GM21825 (cell line): ENCODE measurements around the gene TGFBR2.

ENCODE experiments used
- ATAC-seq: cut with Tn5 transposase; IDR thresholded peaks from one replicate; pipeline ENCODE4 v1.9.1; 2021; ENCODE audit warnings: mild to moderate bottlenecking, moderate library complexity; ENCODE audit not compliant: unreplicated experiment

Gene TGFBR2

GRCh38 chr3:30671527-30672286 lies 65.3 kb downstream of the TGFBR2 start:
- ATAC-seq, result no peak

DNA sequence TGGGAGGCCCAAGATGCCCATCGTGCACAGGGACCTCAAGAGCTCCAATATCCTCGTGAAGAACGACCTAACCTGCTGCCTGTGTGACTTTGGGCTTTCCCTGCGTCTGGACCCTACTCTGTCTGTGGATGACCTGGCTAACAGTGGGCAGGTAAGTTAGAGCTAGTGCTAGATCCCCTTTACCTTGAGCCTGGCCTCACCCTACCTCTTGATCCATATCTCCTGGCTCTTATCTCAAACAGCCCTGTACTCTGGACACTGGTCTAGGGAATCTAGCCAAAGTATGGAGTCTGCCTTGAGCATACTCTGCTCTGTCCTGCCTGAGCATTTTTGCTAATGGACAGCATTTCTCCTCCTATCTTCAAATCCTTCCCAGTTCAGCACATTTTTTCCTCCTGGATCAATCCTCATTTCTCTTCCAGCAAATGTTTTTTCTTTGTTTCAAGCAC lies 65.9 kb downstream of the TGFBR2 start:
- ATAC-seq, result no peak

DNA sequence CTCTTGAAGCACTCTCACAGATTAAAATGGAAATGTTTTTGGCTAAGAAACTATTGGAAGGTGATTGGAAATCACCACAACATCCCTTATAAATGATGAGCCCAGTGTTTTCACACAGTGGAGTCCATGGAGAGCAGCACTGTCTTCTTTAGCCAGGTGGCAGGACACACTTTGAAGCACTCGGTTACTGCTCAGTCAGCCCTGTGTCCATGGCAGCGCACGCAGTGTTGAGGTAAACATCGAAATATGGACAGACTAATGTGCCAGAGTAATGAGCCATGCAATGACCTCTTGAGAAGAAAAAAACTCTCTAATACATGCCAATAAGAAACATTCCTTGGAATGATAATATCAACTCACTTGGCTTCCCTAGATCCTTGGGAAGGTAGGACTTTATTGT lies 66.6 kb downstream of the TGFBR2 start:
- ATAC-seq, result no peak

DNA sequence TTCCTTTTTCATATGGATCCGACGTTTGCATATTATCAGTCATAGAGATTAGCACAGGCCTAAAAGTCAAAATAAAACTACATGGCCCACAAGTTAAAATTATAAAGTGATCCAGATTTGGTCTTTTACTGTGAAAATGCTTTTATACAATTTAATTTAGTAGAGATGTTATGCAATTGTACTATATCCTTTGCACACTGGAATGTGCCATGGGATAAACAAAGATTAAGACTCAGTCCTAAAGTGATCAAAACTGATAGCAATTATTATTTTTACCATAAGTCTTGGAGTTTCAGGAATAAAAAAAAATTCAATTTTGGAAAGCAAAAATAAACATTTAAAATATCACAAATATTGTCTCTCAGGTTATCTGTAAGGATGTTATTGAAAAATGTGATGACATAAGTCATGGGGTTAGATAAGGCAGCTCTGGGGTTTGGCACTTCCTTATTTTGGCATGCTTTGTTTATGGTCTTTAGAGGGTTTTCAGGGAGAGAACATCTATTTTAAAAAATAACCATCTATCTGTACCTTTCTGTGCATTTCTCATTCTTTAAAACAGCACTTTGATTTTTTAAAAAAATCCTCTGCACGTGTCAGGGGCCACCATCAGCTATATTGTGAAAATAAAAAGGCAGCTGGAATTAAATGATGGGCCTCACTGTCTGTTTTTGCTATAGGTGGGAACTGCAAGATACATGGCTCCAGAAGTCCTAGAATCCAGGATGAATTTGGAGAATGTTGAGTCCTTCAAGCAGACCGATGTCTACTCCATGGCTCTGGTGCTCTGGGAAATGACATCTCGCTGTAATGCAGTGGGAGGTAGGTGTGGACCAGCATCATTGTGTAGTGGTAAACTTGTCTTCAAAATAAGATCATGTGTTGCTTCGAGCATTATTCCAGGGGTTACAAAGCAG lies 67.3 kb downstream of the TGFBR2 start:
- ATAC-seq, result no peak

DNA sequence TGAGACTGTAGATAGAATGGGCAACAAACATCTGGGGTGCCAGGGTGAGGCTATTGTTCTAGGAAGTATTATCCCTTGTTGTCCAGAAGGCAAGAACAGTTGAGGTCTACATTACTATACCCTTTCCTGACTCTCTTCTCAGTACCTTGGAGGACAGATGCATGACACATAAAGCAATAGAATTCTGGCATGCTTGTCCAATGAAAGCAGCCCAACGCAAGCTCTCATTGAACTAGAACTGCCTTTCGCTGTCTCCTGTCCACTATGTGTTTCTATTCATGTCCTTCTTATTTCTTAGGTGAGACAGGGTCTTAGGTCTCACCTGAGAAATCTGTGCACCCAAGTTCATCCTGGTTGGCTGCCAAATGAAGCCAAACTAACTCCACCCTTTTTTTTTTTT lies 68.6 kb downstream of the TGFBR2 start:
- no peak for ATAC-seq

DNA sequence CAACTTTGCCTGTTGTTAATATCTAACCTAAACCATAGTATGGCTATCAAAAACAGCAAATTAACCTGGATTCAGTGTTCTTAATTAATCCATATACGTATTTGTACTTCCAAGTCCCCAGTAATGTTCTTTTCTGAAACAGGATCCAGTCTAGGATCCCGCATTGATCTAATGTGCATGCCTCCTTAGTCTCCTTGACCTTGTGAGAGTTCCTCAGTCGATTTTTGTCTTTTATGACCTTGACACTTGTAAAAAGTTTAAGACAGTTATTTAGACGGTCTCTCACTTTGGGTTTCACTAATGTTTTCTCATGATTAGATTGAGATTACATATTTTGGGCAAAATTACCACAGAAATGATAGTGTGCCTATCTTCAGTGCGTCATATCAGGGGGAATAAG lies 69.4 kb downstream of the TGFBR2 start:
- ATAC-seq, result no peak

DNA sequence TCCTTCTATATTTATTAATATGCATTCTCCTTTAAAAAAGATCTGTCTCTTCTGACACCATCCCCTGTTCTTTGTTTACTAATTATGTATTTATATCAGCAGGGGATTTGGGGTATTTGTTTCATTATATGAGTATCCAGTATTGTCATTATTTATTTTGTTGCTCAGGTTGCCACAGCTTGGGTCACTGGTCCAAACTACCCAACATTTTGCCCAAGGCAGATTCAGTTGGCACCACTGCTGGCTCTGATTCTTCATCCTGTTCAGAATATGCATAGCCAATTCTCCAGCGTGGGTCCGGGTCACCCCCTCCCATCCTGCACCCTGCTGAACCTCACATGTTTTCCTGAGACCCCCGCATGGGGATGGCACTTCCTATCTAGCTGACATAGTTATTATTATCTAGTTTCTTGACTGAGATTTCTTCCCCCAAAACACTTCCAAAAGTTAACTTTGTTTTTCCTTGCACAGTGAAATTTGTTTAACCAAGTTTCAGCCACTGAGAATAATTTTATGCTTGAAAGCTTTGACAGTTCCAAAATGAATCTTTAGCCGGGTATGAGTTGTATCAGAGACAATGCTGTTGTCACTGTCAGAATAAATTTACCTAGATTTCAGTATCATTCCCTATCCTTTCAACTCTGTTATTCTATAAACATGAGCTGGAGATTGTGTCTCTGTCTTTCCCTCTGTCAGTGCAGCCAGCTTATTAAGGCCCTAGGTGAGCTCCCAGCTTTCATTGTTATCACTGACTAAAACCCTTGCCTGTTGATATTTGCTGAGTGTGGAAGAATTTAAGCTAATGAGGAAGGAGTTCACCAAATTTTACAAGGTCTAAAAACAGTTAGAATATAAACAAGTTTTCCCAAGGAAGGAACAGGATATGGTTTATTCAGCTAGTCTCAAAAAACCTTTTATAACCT lies 70.3 kb downstream of the TGFBR2 start:
- ATAC-seq, result no peak

DNA sequence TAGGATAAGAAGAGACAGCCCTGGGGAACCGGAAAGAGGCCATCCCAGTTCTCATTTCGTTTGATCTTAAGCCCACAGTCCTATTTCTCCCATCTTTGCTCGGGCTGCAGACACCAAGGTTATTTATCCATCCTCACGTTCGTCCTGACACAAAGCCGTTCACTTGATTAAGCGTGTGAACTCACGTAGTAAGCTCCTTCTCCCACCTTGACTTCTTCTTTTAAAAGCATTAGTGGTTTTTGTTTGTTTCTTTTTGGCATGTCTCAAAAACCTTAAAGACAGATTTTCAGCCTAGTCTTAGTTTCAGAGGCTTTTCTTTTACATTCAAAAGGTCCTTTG lies 70.9 kb downstream of the TGFBR2 start:
- ATAC-seq, result no peak

DNA sequence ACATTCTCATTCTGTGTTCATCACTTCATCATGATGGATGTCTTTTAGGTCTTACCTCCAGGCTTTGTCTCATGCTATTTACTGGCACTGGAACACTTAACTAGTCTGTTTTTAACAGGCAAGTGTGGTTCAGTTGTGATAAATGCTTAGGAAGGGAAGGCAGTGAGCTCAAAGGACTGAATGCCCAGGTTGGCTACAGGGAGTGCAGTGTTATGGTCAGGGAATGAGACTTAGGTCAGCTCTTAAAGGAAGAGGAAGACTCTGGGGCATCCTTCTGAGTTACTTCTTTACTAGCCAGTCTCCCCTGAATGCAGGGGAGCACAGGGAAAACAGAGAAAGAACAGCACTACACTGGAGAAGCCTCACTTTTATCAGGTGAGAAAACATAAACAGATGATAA lies 72.6 kb downstream of the TGFBR2 start:
- no peak for ATAC-seq

- no peak for ATAC-seq
Observed at GRCh38 chr3:30680789-30681648, 74.6 kb downstream of the TGFBR2 start.

DNA sequence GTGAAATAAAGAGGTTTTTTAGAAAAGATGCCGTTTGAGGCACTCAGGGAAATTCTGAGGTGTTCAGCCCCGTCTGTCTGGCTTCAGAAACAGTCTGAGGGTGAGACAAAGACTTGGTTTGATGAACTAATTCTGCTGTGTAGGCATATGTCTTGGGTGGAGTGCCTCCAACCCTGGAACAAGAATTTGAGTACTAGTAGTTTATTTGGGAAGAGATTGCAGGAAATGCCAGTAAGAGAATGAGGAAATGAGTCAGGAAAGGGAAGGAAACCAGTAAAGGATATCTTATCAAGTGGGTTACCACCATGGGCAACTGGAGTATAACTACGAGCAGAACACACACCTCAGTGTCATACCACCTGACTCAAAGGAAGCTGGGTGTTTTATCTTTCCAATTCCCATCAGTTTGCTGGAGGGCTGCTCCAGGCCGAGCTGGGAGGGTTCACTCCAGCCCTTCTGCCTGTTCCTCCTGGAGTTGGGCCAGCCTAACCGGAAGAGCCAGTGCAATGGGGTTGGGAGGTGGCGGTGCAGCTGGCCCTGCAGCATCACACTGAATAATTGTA lies 75.3 kb downstream of the TGFBR2 start:
- no peak for ATAC-seq

DNA sequence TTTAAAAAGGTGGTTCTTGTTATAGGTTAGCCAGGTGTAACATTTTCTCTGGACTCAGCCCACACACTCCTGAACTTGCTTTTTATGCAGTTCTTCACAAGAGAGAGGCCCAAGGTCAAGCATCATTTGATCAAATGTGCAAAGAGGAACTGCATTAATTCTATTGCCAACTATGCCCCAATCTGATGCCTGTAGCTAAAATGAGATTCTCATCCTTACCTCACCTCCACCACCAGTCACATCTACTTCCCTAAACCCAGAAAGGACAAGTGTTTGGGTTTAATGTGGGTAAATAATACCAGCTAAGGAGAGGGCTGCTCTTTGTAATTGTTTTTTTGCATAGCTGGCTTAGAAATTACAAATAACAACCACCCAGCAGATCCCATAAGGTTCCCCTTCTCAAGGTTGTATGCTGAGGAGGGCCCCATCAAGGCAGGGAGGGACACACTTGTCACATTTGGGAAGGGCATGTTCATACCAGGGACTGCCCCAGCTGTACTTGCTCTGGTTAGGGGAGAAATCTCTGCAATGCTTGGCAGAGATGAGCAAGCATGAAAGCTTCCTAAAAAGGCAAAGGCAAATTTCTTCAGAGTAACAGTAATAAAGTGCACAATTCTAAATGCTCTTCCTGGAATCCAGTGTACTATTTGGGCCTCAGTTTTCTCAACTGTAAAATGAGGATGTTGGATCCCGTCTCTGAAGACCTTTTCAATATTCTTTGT lies 76.2 kb downstream of the TGFBR2 start:
- no peak for ATAC-seq

- no peak for ATAC-seq
Observed at GRCh38 chr3:30683769-30684168, 77.4 kb downstream of the TGFBR2 start.

GRCh38 chr3:30684356-30684755 lies 78.0 kb downstream of the TGFBR2 start:
- no peak for ATAC-seq

GRCh38 chr3:30685267-30685667 lies 78.9 kb downstream of the TGFBR2 start:
- ATAC-seq, result no peak

DNA sequence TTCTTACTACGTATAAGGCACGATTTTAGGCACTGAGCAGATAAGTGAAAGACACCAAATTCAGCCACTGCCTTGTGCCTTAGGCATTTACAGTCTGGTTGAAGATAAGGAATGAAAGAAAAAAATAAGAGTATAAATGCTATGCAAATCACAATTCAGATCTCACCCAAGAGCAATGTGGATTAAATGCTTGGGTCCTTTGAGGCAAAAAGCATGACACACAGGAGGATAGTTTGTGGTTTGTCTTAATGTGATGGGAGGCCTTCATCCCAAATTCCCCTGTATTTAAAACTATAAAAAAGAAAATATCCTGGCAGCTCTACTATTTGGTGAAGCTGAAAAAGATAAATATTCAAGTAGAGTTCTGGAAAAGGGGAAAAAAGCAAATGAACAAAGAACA lies 79.8 kb downstream of the TGFBR2 start:
- ATAC-seq, result no peak

GRCh38 chr3:30686799-30687198 lies 80.4 kb downstream of the TGFBR2 start:
- no peak for ATAC-seq

GRCh38 chr3:30687930-30688570 lies 81.6 kb downstream of the TGFBR2 start:
- ATAC-seq, result no peak
